HG02884 (cell line): ENCODE results near the gene MYH15.

ENCODE experiments used
- ATAC-seq: cut with Tn5 transposase; IDR thresholded peaks from one replicate; pipeline ENCODE4 v1.9.1; 2021; ENCODE audit warnings: mild to moderate bottlenecking, moderate library complexity; ENCODE audit not compliant: unreplicated experiment

Gene MYH15

GRCh38 chr3:108342837-108343486 is 167.4 kb downstream of the MYH15 start:
- ATAC-seq, result peak; percentile 84

- ATAC-seq, result no peak
Measured at GRCh38 chr3:108341911-108342310, 168.5 kb downstream of the MYH15 start.

GRCh38 chr3:108338901-108339545 is 171.4 kb downstream of the MYH15 start:
- no peak for ATAC-seq

GRCh38 chr3:108334701-108335100 is 175.7 kb downstream of the MYH15 start:
- ATAC-seq, result no peak

- ATAC-seq, result no peak
Measured at GRCh38 chr3:108333961-108334360, 176.4 kb downstream of the MYH15 start.

GRCh38 chr3:108331792-108332191 is 178.6 kb downstream of the MYH15 start:
- no peak for ATAC-seq
